GM18907 (cell line): Measurements from ENCODE around the gene DCAF17.
"Not testable (repeated sequence)": the region's sequence is repeated elsewhere in the genome, so short reads cannot be mapped to it uniquely, and the experiment has no call there.

Source experiments
- ATAC-seq: cut with Tn5 transposase; IDR thresholded peaks from one replicate; pipeline ENCODE4 v1.9.1; 2021; ENCODE audit warnings: mild to moderate bottlenecking, moderate library complexity; ENCODE audit not compliant: unreplicated experiment

DCAF17 gene

DNA sequence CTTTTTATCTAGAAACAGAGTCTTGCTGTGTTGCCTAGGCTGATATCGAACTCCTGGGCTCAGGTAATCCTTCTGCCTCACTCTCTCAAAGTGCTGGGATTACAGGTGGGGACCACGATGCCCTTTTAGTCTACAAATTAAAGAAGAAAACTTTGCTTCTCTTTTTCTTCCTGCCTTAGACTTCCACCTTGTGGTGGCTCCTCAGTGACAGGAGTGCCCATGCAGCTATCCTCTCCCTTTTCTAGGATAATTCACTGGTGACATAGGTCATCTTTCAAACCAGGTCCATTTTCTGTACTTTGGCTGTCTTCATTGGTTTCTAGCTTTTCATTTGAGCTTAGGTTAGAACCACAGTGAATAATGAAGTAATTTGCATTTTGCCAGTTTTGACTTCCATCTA, 13.6 kb downstream of the DCAF17 start:
- ATAC-seq: no peak

DNA sequence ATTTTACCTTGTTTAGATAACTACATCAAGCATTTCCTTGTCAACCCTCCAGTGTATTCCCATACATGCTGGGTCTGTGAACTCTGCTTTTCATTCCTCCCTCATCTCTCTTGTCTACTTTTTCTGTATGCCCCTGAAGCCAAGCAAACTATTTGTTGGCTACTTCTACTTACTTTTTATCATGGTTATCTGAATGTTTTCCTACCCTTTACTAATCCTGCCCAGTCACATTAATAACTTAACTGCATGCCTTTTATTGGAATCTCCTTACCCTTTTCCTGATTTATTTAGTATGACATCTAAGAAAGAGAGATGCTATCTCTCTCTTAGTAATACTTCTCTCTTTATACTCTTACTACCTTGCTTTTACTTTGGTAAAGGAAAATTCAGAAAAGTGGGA, 17.0 kb downstream of the DCAF17 start:
- no peak for ATAC-seq

DNA sequence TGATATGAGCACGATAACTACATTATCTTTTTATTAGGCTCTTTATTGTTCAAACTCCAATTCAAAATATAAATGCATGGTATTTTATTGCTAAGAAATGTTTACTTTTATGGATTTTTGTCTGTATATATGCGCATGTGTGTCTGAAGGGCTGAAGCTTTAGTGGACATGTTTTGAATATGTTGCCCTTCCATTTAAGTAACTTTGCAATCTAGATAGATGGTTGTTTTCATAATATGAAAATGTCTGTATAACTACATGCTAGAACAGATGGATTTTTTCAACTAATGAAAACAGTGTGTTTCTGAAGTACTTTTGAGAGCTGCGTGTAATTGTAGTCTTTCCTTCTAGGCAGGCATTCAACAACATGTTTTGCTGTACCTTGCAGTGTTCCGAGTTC, 18.7 kb downstream of the DCAF17 start:
- no peak for ATAC-seq

DNA sequence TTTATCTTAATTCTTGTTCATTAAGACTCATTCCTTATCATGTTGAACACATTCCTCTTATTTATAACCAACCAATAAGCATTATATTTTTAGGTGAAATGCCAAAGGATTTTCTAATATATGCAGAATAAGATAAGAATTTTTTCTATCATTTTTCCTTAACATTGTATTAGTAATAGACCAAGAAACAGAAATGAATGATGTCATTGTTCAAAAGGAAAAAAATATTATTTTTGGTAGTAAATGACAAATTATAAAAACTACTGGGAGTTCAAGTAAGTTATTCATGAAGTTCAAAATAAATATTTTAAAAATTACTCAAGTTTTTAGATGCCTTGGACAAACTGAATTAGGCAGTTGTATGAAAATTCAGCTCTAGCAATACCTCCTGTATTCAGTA, 25.5 kb downstream of the DCAF17 start:
- ATAC-seq: no peak

DNA sequence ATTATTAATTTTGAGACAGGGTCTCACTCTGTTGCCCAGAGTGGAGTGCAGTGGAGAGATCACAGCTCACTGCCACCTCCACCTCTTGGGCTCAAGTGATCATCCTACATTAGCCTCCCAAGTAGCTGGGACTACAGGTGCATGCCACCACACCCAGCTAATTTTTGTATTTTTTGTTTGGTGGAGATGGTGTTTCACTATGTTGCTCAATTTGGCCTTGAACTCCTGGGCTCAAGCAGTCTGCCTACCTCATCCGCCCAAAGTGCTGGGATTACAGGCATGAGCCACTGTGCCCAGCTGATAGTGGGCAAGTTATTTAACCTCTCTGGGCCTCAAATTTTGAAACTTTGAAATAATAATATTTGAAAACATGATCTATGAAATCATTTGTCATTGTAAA, 26.5 kb downstream of the DCAF17 start:
- ATAC-seq: no peak

DNA sequence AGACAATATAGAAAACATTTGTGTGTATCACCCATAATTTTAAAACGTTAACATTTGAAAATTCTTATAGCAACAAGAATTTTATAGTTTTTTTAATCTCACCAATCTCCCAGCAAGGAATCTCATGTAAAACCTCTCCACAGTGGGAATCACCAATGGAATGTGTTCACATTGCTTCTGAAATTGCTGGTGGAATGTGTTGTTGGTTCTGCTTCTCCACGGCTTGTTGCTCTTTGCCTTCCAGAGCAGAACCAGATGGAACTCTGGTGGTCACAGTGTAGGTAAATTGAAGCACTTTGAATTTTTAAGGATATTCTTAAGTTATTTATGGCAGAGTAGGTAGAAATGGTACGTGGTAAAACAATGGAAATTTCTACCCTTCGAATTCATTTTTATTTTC, 35.1 kb downstream of the DCAF17 start:
- no peak for ATAC-seq

DNA sequence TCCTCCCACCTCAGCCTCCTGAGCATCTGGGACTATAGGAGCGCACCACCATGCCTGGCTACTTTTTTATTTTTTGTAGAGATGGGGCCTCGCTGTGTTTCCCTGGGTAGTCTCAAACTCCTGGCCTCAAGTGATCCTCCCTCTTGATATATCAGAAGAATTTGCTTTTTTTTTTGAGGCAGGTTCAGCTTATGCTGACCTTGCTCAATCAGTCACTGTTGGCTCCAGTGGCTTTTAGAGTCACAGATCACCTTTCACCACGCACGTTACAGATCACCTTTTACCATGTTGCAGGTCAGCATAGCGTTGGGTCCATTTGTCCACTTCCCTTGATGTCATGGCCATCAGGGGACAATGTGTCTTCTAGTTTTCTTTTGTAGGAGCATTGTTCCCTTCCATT, 36.1 kb downstream of the DCAF17 start:
- ATAC-seq: no peak

DNA sequence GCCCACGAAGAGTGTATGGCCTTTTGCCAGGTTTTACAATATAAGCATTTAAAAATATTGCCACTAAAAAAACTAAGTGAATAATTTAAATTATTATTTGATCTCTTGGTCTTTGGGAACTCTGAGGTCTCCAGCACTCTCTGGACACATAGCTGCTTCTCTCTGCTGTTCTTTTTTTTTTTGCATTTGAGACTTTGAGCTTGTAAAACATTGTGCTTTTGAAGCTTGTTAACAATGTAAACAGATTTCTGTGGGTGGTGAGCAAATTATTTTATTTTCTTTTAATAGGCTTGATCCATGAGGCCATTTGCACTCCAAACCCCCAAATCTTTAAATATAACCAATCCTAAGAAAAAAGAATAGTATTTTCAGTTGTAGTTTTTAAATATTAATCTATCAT, 42.0 kb downstream of the DCAF17 start:
- ATAC-seq: no peak

DNA sequence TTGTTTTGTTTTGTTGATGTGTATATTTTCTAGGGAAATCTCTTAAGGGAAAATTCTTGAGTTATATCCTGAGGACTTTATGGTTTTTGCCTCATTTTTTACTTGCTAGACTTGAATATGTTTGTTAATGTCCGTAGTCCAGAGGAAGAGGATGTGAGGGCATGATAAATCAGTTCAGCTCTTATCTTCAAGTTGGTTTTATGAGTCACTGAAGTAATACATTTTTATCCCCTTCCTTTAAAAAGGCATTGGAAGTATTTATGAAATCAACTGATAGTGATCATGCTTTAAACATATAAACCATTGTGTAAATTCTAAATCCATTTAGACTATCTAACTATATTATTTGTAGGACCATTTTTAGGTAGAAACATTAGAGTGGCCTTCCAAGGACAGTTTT, 44.3 kb downstream of the DCAF17 start:
- no peak for ATAC-seq

DNA sequence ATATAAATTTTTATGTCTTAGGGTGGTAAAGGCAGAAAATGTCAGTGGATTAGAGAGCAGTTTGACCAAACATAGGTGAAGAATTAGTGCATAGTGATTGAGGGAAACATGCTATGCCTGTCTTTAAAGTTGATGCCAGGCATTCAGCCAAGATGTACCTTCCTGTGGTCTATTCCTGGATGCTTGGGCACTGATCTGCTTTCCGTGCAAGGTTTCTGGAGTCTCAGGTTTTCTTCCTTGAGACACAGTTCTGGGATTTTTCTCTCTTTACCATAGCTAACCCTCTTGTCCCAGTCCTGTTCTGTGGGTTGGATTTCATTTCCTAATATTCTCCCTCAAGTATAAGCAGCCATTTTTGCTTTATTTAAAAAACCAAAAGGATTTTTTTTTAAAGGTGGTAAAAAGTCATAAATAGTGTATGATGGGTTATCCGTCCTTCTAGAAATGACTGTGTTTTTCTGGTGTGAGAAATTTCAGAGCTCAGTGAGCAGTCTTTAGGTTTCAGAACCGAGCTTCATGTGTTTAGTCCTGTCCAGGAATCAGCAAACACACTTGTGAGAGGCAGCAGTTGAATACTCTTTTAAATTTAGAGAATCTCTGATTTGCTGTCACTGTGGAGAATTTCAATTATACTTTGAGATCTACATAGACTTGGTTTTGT, 45.3 kb downstream of the DCAF17 start:
- ATAC-seq: no peak

DNA sequence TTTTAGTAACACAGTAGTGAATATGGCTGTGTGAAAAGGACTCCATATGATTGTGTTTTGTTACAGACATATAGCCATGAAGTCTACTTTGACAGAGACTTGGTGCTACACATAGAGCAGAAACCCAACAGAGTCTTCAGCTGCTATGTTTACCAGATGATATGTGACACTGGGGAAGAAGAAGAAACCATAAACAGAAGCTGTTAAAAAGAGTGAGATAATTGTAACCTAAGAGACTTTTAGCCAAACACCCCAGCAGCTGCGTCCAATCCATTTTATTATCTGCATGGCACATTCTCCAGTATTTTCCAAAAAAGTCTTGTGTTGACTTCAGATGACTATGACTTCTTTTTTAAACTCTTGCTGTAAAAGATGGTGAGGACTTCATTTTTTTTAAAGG, 46.9 kb downstream of the DCAF17 start:
- no peak for ATAC-seq

DNA sequence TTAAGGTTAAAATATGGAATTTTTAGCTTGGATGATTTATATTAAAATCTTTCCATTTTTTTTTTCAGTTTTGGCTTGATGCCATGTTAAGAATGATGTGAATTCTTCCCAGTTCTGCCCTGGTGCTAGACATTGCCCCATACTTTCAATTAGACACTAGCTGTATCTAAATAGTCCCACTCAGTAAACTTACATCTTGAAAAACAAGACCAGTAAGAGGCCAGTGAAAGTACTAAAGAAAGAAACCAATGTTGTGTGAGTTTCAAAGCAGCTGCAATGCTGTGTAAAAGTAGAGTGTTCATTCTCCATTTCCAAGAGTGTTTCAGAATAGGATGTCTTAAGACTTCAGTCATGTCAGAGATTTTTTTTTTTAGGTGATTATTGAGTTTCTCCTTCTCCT, 48.3 kb downstream of the DCAF17 start:
- no peak for ATAC-seq

DNA sequence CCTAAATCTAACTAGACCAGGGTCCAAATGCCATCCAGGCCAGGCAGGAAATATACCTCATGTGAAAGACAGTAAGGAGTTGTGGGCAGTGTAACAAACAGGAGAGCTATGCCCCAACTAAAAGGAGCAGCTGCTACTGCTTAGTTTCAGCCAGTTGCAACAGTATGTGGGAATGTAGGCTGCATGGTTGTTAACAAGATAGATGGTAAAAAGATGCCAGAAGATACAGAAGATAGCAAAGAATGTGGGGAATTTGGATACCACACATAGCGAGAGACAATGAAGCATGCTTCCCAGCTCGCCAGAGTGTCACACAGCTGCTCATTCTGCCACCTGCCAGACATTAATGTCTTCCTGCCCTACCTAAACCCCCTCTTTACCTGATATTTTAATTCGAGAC, 48.9 kb downstream of the DCAF17 start:
- no peak for ATAC-seq

DNA sequence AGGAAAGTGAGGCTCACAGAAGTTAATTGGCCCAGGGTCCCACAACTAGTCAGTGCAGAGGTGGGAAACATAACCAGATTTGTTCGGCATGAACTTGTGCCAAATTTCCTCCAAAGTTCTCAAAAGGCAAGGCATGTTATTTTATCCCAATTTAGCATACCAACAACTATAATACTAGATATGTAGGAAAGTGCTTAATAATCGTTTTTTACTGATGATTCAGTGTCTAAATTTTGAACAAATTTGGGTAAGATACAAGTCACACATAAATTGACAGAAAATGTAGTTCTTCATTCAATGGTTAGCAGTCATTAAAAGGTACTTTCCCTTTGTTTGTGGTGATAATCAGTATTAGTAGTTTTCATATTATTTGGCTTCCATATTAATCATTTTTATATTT, 49.8 kb downstream of the DCAF17 start:
- no peak for ATAC-seq

DNA sequence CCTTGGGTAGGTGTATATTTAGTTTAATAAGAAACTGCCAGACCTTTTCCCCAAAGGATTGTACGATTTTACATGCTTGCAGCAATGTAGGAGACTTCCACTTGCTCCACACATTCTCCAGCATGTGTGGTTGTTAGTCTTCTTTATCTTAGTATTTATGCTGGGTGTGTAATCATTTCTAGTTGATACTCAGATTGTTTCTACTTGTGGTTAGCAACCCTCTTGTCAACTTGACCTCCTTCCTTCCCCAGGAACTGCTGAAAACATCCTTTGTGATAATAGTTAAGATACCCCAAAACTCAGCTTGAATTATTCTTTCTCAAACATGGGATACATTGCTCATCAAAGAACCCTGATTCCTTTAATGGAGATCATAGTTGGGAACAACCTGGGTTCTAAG, 51.1 kb downstream of the DCAF17 start:
- no peak for ATAC-seq

DNA sequence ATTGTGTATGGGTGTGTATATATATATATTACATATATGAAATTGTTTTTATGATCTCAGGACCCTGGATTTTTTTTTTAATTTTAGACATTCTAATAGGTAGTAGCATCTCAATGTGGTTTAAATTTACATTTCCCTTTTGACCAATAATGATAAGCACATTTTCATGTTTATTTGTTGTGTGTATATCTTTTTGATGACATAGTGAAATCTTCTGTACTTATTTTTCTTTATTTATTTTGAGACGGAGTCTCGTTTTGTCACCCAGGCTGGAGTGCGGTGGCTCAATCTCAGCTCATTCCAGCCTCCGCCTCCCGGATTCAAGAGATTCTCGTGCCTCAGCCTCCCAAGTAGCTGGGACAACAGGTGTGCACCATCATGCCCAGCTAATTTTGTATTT, 53.2 kb downstream of the DCAF17 start:
- ATAC-seq: no peak

DNA sequence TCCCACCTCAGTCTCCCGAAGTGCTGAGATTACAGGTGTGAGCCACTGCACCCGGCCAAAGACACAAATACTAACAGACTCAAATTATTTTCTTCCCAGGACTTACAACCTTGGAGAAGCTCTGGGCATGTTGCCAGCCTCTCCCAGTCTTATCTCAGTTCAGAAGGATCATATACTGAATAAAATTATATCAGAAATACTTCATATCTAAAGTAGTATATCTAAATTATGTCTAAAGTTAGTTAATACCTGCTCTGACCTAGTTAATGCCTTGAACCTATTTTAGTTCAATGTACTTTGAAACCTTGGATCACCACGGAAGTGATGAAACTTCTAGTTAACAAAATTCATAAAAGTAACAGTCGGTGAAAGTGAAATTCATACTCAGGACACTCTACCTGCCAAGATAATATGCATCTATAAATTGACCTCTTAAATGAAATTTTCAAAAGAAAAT, 53.8 kb downstream of the DCAF17 start:
- no peak for ATAC-seq

DNA sequence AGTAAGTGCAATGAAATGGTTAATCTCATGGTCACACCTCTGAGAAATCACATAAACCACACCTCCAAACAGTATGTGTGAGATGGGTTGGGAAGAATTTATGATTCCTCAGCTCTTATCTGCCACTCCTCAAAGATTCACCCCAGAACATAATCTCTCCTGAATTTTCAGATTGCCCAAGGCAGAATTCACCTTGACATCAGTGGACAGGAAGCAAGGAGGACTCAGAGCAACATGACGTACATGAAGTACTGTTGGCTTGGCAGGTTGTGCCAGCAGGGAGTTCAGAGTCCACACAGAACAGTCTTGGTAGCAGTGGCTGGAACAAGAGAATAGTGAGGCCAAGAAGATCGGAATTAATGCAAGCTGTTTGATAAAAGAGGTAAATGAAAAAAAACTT, 56.6 kb downstream of the DCAF17 start:
- no peak for ATAC-seq

DNA sequence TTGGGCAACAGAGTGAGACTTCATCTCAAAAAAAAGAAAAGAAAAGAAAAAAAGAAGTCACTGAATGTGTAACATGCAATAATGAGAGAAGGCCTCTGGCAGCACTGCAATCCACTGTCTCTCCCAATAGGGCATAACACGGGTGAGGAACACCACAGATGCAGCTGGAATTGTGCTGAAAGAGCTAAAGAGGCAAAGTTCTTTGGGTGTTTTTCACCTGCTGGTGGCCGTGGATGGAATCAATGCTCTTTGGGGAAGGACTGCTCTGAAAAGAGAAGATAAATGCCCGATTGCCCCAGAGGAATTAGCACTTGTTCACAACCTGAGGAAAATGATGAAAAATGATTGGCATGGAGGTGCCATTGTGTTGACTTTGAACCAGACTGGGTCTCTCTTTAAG, 57.3 kb downstream of the DCAF17 start:
- no peak for ATAC-seq

DNA sequence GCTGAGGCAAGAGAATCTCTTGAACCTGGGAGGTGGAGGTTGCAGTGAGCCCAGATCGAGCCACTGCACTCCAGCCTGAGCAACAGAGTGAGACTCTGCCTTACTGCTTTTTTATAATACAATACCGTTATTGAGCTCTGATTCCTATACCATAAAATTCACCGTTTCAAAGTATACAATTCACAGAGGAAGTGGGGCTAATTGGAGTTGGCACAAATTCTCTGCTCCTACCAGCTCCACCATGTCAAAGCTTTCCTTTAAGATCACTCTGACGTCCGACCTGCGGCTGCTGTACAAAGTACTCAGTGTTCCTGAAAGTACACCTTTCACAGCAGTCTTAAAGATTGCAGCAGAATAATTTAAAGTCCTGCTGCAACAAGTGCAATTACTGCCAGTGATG, 58.6 kb downstream of the DCAF17 start:
- ATAC-seq: no peak

DNA sequence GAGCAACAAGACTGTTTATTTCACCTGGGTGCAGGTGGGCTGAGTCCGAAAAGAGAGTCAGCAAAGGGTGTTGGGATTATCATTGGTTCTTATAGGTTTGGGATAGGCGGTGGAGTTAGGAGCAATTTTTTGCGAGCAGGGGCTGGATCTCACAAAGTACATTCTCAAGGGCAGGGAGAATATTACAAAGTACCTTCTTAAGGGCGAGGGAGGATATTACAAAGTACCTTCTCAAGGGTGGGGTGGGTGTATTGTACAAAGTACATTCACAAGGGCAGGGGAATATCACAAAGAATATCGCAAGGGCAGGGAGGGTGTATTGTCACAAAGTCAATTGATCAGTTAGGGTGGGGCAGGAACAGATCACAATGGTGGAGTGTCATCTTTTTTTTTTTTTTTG, 63.6 kb downstream of the DCAF17 start:
- not testable (repeated sequence) for ATAC-seq

DNA sequence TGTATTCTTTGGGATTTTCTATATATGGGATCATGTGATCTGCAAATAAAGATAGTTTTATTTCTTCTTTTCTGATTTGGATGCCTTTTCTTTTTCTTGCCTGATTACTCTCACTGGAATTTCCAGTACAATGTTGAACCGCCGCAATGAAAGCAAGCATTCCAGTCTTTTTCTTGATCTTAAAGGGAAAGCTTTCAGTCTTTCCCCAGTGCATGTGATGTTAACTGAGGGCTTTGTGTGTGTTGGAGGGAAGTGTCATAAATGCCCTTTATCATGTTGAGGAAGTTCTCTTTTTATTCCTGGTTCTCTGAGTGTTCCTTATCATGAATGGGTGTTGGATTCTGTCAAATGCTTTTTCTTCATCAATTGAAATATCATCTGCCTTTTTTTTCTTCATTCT, 71.3 kb downstream of the DCAF17 start:
- no peak for ATAC-seq

DNA sequence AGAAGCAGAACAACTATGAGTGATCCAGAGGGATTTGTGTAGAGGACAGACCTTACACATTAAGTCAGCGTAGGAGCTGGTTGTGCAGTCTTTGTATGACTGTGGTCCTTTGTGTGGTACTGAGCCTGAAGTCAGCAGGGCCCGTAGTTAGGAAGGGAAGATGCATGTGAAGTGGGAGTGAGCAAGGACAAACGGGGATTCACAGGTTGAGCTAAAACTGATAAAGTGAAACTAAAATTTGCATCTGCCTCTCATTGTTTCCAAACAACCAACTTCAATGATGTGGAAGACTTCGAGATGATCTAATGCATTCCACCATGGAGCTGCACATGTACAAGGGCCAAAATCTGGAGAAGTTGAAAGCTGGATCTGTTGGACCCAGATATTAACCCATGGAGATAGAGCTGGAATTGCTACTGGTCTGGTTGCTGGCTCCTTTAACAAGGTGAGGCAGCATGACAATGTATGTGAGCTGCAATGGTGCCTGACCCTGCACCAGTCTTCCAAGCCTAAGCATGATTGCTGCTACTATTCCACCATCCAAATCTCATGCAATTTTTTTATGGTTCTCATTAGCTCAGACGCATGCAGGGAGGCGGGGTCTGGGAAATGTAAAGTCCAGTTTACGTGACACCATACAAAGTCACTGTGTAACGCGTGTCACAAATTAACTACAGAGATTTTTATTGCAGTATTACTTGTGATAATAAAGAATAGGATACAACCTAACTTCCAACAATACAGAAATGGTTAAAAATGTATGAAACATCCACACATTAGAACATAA, 76.1 kb downstream of the DCAF17 start:
- ATAC-seq: no peak
